ENCODE measurements around the gene PCDHGA7. TPM values are rescaled to one million over a fixed set of nuclear protein-coding genes. Genes with fewer than 3 reads are reported as not detected.

PCDHGA7 gene
- polyA plus RNA-seq, 1 donor (not counting 4 experiments of a cell fraction or from before 2014, with no cell fraction given) = 0.13 TPM

DNA sequence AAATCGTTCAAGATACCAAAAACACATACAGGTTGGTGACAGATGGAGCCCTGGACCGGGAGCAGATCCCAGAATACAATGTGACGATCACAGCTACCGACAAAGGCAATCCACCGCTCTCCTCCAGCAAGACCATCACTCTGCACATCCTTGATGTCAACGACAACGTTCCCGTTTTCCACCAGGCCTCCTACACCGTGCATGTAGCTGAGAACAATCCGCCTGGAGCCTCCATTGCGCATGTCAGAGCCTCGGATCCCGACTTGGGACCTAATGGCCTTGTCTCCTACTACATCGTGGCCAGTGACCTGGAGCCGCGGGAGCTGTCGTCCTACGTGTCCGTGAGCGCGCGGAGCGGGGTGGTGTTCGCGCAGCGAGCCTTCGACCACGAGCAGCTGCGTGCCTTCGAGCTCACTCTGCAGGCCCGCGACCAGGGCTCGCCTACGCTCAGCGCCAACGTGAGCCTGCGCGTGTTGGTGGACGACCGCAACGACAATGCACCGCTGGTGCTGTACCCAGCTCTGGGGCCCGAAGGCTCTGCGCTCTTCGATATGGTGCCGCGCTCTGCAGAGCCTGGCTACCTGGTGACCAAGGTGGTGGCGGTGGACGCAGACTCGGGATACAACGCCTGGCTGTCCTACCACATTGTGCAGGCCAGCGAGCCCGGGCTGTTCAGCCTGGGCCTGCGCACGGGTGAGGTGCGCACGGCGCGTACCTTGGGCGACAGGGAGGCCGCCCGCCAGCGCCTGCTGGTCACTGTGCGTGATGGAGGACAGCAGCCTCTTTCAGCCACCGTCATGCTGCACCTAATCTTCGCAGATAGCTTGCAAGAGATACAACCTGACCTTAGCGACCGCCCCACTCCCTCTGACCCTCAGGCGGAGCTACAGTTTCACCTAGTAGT lies 10.7 kb upstream of the PCDHGA7 start:
- no peaks in the 10 kb centered on the region for H3K36me3 ChIP-seq (ENCODE audit: control insufficient read depth in 2 of 2, extremely low read depth in 1 of 2, insufficient read depth in 2 of 2, low read length in 2 of 2)
- no peak for FAIRE-seq
- H3K27ac ChIP-seq (ENCODE audit: control insufficient read depth, insufficient read depth, low read length) = no peak overlapping the region
- peaks cover 33% of the 10 kb centered on the region for H3K27me3 ChIP-seq (ENCODE audit: control insufficient read depth, extremely low read depth, insufficient read depth, low read length)
- H3K9me1 ChIP-seq (ENCODE audit: control insufficient read depth, extremely low read depth, insufficient read depth, low read length) = no peaks in the 10 kb centered on the region
- no peak overlapping the region for H3K9ac ChIP-seq (ENCODE audit: control insufficient read depth, extremely low read depth, insufficient read depth, low read length)
- H2AFZ ChIP-seq (ENCODE audit: control insufficient read depth, low read length) = no peak overlapping the region
- no peaks in the 10 kb centered on the region for H3K79me2 ChIP-seq (ENCODE audit: control insufficient read depth, insufficient read depth, low read length)
- TF ChIP-seq EZH2 (IDR thresholded peaks at IDR 0.05; ENCODE audit: low read length) (no peak), CTCF (optimal IDR thresholded peaks at IDR 0.05 in 1 of 3, IDR thresholded peaks at IDR 0.05 in 1 of 3, conservative IDR thresholded peaks at IDR 0.05 in 1 of 3; ENCODE audit: extremely low read depth in 1 of 3, insufficient read depth in 2 of 3, low read length in 3 of 3) (no peak)
- no peak overlapping the region for H3K4me3 ChIP-seq (ENCODE audit: control insufficient read depth in 2 of 3, extremely low read depth in 1 of 3, insufficient read depth in 2 of 3, low read depth in 1 of 3, low read length in 3 of 3)
- no peaks in the 10 kb centered on the region for H3K4me1 ChIP-seq (ENCODE audit: control insufficient read depth, extremely low read depth, insufficient read depth, low read length)
- H4K20me1 ChIP-seq (ENCODE audit: control insufficient read depth, extremely low read depth, insufficient read depth, low read length) = no peaks in the 10 kb centered on the region
- dilution Hi-C loops (cut with MboI; ENCODE audit: extremely low pct_ligation_motif_present, low sequenced_read_pairs) = no loop called here
- peaks cover 24% of the 10 kb centered on the region for H3K9me3 ChIP-seq (ENCODE audit: control insufficient read depth, low read depth, low read length)
- no peak for DNase-seq (ENCODE audit: low read depth, low spot score)
- H3K4me2 ChIP-seq (ENCODE audit: control insufficient read depth, extremely low read depth, insufficient read depth, low read depth, low read length) = no peak overlapping the region

DNA sequence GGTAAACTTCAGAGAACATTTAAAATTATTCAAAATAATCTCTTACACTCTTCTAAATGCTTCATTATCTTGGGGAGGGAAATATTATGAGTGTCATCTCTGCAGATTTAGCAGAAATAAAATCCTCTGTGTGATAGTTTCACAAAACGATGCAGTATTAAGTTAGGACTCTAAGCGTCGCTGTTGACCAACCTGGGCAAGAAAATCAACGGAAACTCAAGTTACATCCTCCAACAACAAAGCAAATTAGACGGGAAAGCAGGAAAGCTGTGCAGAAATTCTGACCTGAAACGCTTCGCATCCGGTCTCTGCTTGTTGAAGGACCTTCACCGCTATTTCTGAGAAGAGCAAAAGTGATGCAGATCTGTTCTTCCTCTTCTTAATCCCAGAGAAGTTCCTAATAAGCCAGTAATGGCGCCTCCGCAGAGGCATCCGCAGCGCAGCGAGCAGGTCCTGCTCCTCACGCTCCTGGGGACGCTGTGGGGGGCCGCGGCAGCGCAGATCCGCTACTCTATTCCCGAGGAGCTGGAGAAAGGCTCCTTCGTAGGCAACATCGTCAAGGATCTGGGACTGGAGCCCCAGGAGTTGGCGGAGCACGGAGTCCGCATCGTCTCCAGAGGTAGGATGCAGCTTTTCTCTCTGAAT lies 8.7 kb upstream of the PCDHGA7 start, which contains the start of gene PCDHGA6:
Gene PCDHGA6 (plus strand): TSS at position 219 of the 645 bp plus-strand sequence. CDS start 193 bp downstream, at position 412.
- H3K9me1 ChIP-seq (ENCODE audit: control insufficient read depth, extremely low read depth, insufficient read depth, low read length) = no peaks in the 10 kb centered on the region
- no peaks in the 10 kb centered on the region for H3K4me1 ChIP-seq (ENCODE audit: control insufficient read depth, extremely low read depth, insufficient read depth, low read length)
- FAIRE-seq = no peak
- H3K9ac ChIP-seq (ENCODE audit: control insufficient read depth, extremely low read depth, insufficient read depth, low read length) = no peak within 1 kb of the TSS
- peaks cover 24% of the 10 kb centered on the region for H3K9me3 ChIP-seq (ENCODE audit: control insufficient read depth, low read depth, low read length)
- dilution Hi-C loops (cut with MboI; ENCODE audit: extremely low pct_ligation_motif_present, low sequenced_read_pairs) = no loop called here
- H3K79me2 ChIP-seq (ENCODE audit: control insufficient read depth, insufficient read depth, low read length) = no peaks in the 10 kb centered on the region
- peak within 1 kb of the TSS; percentile 11 for H2AFZ ChIP-seq (ENCODE audit: control insufficient read depth, low read length)
- peak within 1 kb of the TSS; percentile 7 for H3K4me2 ChIP-seq (ENCODE audit: control insufficient read depth, extremely low read depth, insufficient read depth, low read depth, low read length)
- no peaks in the 10 kb centered on the region for H4K20me1 ChIP-seq (ENCODE audit: control insufficient read depth, extremely low read depth, insufficient read depth, low read length)
- H3K27me3 ChIP-seq (ENCODE audit: control insufficient read depth, extremely low read depth, insufficient read depth, low read length) = peaks cover 33% of the 10 kb centered on the region
- no peak for TF ChIP-seq EZH2 (IDR thresholded peaks at IDR 0.05; ENCODE audit: low read length)
- TF ChIP-seq CTCF (optimal IDR thresholded peaks at IDR 0.05 in 1 of 3, IDR thresholded peaks at IDR 0.05 in 1 of 3, conservative IDR thresholded peaks at IDR 0.05 in 1 of 3; ENCODE audit: extremely low read depth in 1 of 3, insufficient read depth in 2 of 3, low read length in 3 of 3) = peak in 2 of 3 experiments; percentile 31 to 33
- no peak within 1 kb of the TSS for H3K4me3 ChIP-seq (ENCODE audit: control insufficient read depth in 2 of 3, extremely low read depth in 1 of 3, insufficient read depth in 2 of 3, low read depth in 1 of 3, low read length in 3 of 3)
- DNase-seq (ENCODE audit: low read depth, low spot score) = no peak
- H3K27ac ChIP-seq (ENCODE audit: control insufficient read depth, insufficient read depth, low read length) = no peak within 1 kb of the TSS
- H3K36me3 ChIP-seq (ENCODE audit: control insufficient read depth in 2 of 2, extremely low read depth in 1 of 2, insufficient read depth in 2 of 2, low read length in 2 of 2) = no peaks in the 10 kb centered on the region

All from keratinocyte (primary cell).